Measurements from ENCODE around the gene NUDC. TPM values are rescaled to one million over a fixed set of nuclear protein-coding genes. Genes with fewer than 3 reads are reported as not detected.
A peak's percentile ranks its signal among the peaks of the same experiment; 100 is the strongest.
"Not testable (repeated sequence)": the region's sequence is repeated elsewhere in the genome, so short reads cannot be mapped to it uniquely, and the experiment has no call there.

Gene NUDC
- 89.7 and 95.5 TPM in 2 replicates for total RNA-seq (2014; rRNA removed; shearing (Covaris generic))

DNA sequence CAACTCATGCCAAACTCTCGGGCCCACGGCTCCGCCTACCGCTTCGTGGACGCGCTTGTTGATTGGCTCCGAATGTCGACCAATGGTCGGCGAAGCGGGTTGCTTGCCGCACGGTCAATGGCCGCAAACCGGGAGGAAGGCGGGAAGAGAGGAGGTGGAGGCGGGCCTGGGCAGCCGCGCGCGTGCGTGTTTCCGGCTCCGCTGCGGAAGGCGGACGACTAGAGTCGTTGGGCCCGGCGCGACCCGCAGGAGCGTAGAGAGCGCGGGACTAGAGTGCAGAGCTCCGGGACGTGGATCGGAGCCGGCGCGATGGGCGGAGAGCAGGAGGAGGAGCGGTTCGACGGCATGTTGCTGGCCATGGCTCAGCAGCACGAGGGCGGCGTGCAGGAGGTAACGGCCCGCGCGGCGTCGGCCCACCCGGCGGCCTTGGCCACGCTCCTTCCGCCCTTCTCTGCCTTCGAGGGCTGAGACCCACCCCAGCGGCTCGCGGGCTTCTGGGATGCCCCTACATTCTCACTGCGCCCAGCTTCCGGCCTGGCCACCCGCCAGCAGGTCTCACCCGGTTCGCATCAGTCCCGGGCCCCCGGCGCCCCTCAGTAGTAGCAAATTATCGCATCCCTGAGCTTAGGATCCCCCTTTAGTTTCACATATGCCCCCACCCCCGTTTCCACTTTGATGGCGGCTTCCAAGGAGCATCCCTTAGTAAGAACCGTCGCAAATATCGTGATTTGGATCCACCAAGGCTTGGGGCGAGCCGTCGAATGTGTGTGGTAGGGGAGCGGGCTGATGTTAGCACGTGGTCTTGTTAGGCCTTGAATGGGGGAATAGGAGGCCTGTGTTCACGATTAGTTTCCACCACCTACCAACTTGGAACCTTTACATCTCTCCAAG lies at the start of gene NUDC:
TSS of gene NUDC (plus strand) at position 204 of the 891 bp plus-strand sequence. CDS start at position 310, 106 bp downstream.
- peak within 1 kb of the TSS; percentile 74 for H3K4me3 ChIP-seq
- peaks cover 8% of the 10 kb centered on the region for H3K4me1 ChIP-seq
- no peaks in the 10 kb centered on the region for H3K9me3 ChIP-seq (replicated peaks)
- peak within 1 kb of the TSS; percentile 64 for H3K27ac ChIP-seq
- H3K36me3 ChIP-seq: peaks cover 32% of the 10 kb centered on the region
- DNase-seq: peak; percentile 97 to 98
- no peaks in the 10 kb centered on the region for H3K27me3 ChIP-seq

DNA sequence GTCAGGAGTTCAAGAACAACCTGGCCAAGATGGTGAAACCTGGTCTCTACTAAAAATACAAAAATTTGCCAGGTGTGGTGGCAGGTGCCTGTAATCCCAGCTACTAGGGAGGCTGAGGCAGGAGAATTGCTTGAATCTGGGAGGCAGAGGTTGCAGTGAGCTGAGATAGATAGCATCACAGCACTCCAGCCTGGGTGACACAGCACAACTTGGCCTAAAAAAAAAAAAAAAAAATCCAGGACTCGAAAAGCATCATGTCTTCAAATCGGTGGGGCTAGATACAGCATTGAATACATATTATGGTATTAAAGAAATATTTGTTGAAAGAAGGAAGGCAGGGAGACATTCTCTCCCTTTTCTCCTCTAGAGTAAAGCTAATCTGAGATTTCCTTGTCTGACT lies 48.4 kb upstream of the NUDC start:
- H3K27ac ChIP-seq; DNase-seq; H3K4me3 ChIP-seq; H3K9me3 ChIP-seq (replicated peaks); H3K4me1 ChIP-seq; H3K27me3 ChIP-seq: not testable (repeated sequence)
- peaks cover 13% of the 10 kb centered on the region for H3K36me3 ChIP-seq

DNA sequence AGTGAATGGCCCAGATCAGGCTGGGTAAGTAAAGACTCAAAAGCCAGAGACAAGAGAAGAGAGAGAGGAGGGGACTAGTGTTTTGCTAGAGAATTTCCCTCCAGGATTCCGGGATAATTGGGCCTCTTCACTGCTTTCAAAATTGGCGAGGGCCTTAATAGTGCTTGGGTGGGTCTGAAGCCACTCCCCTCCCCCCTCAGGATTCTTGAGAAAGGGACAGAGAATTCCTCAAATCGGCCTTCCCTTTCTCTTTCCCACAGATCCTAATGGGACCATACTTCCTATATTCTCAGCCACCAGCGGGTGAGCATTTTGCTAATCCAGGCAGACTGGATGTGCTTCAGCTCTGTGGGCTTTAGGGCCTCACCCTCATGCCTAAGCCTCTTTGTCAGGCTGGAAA lies 46.6 kb upstream of the NUDC start:
- H3K27me3 ChIP-seq: no peaks in the 10 kb centered on the region
- peaks cover 29% of the 10 kb centered on the region for H3K36me3 ChIP-seq
- H3K27ac ChIP-seq: no peak overlapping the region
- no peaks in the 10 kb centered on the region for H3K9me3 ChIP-seq (replicated peaks)
- no peak overlapping the region for H3K4me3 ChIP-seq
- DNase-seq: no peak
- no peaks in the 10 kb centered on the region for H3K4me1 ChIP-seq

DNA sequence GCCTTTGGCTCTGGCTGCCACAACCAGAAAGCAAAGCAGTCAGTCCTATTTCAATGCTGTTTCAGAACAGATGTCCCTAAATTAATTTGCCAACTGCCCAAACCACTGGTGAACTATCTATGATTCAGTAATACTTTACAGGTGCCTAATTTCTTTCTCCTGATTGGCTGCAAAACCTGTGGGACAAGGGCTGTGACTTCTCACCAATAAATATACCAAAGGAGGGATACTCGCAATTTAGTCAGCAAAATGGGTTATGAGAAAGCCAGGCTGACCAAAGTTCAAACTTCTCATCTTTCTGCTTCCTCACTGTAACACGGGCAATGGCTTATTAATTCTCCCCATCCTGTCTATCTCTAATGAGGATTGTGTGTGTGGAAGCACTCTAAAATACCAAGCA lies 44.2 kb upstream of the NUDC start:
- Histone ChIP-seq H3K9me3 (replicated peaks) (no peaks in the 10 kb centered on the region), H3K27ac (no peak overlapping the region), H3K4me3 (no peak overlapping the region), H3K4me1 (no peaks in the 10 kb centered on the region), H3K27me3 (no peaks in the 10 kb centered on the region), H3K36me3 (peaks cover 44% of the 10 kb centered on the region)
- DNase-seq: no peak

DNA sequence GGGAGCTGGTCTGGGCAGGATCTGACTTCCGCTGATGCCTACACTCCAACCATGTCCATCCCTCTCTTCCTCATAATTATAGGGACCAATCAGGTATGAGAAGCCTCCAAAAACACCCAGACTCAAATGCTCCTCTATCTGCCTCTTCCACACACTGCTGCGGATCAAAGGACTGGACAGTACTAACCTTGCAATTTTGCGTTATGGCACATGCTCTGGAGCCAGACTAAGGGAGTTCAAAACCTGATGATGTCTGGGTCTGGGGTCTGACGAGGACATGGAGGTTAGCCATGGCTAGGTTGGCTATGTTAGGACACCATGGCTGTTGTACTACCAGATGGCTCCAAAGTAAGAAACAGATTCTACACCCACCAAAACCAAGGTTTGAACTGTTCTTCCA lies 41.8 kb upstream of the NUDC start:
- Histone ChIP-seq H3K4me3 (no peak overlapping the region), H3K4me1 (no peaks in the 10 kb centered on the region), H3K27me3 (no peaks in the 10 kb centered on the region), H3K36me3 (peaks cover 65% of the 10 kb centered on the region), H3K9me3 (replicated peaks) (no peaks in the 10 kb centered on the region), H3K27ac (no peak overlapping the region)
- DNase-seq: no peak

DNA sequence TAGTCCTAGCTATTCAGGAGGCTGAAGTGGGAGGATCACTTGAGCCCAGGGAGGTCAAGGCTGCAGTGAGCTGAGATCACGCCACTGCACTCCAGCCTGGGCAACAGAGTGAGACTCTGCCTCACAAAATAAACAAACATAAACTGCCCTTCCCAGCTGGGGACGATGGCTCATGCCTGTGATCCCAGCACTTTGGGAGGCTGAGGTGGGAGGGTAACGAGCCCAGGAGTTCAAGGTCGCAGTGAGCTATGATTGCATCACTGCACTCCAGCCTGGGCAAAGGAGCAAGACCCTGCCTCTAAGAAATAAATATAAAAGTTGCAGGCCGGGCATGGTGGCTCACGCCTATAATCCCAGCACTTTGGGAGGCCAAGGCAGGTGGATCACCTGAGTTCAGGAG lies 39.9 kb upstream of the NUDC start:
- DNase-seq; H3K27me3 ChIP-seq; H3K9me3 ChIP-seq (replicated peaks); H3K4me1 ChIP-seq; H3K27ac ChIP-seq; H3K4me3 ChIP-seq: not testable (repeated sequence)
- peaks cover 76% of the 10 kb centered on the region for H3K36me3 ChIP-seq

DNA sequence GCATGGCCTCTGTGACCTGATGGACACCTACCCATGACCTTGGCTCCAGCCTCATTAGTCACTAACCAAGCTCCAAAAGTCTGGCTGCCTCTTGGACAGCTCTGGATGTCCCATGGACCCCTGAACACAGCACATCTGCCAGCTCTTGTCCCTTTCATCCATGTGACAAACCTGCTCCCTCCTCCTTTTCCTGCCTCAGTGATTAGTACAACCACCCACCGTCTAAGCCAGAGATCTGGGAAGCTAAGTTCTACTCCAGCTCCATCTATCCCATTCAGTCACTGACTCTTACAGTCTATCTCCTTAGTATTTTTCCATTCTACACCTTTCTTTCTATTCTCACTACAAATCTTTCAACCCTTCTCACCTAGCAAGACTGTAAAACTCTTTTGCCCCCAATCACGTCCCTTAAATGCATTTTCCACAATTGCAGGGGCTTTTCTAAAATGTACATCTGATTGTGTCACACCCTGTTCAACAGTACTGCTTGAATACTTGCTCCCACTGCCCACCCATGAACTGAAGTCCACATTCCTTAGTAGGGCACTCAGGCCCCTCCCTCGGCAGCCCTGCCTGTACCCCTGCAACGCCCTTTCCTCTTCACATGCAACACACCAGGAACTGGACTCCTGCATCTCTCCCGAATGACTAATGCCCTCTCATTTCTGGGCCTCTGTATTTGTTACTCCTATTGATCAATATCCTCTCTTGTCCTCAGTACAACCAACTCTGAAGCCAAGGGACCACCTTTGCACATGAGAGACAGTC lies 38.7 kb upstream of the NUDC start:
- DNase-seq: no peak
- no peaks in the 10 kb centered on the region for H3K9me3 ChIP-seq (replicated peaks)
- no peaks in the 10 kb centered on the region for H3K4me1 ChIP-seq
- H3K4me3 ChIP-seq: no peak overlapping the region
- peaks cover 71% of the 10 kb centered on the region for H3K36me3 ChIP-seq
- H3K27me3 ChIP-seq: no peaks in the 10 kb centered on the region
- no peak overlapping the region for H3K27ac ChIP-seq

DNA sequence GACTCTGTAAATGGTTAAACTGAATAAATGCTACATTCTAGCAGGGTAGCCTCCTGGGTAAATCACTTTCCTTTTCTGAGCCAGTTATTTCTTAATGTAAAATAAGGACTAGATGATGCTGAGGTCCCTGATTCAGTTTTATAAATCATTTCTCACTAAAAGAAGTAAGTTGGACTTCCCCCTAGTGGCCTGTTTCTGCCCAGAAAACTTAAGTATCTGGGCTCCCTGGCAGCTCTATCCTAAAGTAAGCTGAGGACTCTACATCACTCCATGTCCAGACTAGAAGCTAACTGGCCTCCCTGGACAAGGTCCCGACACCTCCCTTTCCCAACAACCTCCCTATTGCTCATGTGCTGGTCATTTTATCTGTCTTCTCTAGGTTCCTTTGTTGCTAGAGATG lies 34.4 kb upstream of the NUDC start:
- peak in 1 of 2 experiments; percentile 38 for DNase-seq
- H3K36me3 ChIP-seq: peaks cover 53% of the 10 kb centered on the region

DNA sequence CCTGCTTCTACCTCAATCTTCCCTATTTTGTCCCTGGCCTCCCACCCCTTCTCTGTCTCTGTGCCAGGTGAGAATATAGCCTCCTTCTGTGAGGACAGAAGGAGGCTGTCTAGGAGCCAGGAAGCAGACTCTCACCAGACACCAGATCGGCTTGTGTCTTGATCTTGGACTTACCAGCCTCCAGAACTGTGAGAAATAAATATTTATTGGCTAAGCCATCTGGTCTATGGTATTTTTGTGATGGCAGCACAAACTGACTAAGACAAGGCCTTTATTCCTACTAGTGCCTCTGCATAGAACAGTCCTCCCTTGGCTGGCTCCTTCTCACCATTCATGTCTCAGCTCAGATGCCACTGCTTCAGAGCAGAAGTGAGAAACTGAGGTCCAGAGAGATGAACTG lies 33.3 kb upstream of the NUDC start:
- H3K36me3 ChIP-seq: peaks cover 52% of the 10 kb centered on the region
- no peak overlapping the region for H3K27ac ChIP-seq
- peaks cover 7% of the 10 kb centered on the region; the same call in 1 of the 2 replicates for H3K4me1 ChIP-seq
- H3K9me3 ChIP-seq (replicated peaks): no peaks in the 10 kb centered on the region
- DNase-seq: no peak
- H3K27me3 ChIP-seq: no peaks in the 10 kb centered on the region
- no peak overlapping the region for H3K4me3 ChIP-seq

More for the DNA sequence above, 34.4 kb upstream of the NUDC start:
- H3K27ac ChIP-seq: no peak overlapping the region
- H3K4me1 ChIP-seq: peaks cover 7% of the 10 kb centered on the region; the same call in 1 of the 2 replicates
- H3K4me3 ChIP-seq: no peak overlapping the region
- no peaks in the 10 kb centered on the region for H3K9me3 ChIP-seq (replicated peaks)
- H3K27me3 ChIP-seq: no peaks in the 10 kb centered on the region

DNA sequence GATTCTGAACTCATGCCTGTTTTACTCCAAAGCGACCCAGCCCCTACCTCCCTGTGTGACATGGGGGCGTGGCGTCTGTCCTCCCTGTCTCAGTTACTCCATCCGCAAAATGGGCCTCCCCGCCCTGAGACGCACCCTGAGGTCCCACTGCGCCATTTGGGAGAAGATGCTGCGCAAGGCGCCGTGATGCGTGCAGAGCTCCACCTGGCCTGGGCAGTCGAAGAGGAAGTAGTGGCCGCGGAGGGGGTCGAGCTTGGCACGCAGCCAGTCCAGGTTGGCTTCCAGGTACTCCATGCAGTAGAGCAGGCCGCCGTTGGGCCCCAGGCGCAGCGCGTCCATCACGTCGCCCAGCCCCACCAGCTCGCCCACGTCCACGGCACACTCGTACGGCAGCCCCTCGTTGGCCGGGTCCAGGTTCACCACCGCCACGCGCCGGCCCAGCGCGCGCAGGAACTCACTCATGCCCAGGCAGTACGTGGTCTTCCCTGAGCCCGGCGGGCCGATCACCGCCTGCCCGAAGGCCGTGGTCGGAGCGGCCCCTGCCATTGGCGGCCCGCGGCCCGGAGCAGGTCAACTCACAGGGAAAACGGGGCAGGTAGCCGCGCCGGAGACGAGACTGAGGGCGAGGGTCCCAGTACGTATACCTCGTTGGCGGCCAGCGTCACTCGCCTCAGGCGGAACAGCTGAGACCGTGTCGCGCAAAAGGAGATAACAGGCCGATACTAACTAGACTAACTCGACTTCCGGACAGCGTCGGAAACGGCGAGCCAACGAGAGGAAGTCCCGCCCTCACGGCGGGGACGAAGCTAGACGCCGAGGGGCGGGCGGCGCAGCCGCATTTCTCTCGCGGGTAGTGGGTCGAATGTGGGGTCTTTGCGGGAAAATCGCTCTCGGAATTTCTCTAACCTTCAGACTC lies 31.7 kb upstream of the NUDC start, which contains the start of gene GPN2:
TSS of gene GPN2 (minus strand) at position 733 of the 916 bp plus-strand sequence. CDS start at position 546, 187 bp downstream.
- Histone ChIP-seq H3K4me1 (peaks cover 7% of the 10 kb centered on the region; the same call in 1 of the 2 replicates), H3K9me3 (replicated peaks) (no peaks in the 10 kb centered on the region), H3K27me3 (no peaks in the 10 kb centered on the region), H3K36me3 (peaks cover 49% of the 10 kb centered on the region), H3K4me3 (peak within 1 kb of the TSS; percentile 88), H3K27ac (peak within 1 kb of the TSS; percentile 90)
- DNase-seq: peak; percentile 87 to 91

DNA sequence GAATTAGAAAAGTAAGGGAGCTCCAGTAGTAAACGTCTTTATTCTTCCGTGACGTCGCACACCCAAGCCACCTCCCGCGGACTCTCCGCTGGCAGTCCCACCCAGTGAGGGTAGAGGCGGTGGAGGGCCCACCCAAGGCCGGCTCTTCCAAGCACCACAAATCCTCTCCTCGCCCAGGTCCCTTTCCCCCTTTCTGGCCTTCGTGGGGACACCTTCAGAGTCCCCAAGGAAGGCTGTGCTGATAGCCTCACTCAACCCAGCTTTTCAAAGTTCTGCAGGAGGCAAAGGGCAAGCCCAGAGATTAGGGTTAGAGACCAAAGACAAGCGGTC lies 31.1 kb upstream of the NUDC start:
- Histone ChIP-seq H3K36me3 (peaks cover 47% of the 10 kb centered on the region), H3K9me3 (replicated peaks) (no peaks in the 10 kb centered on the region), H3K27ac (peak overlapping the region; percentile 90), H3K4me1 (peaks cover 7% of the 10 kb centered on the region; the same call in 1 of the 2 replicates), H3K27me3 (no peaks in the 10 kb centered on the region), H3K4me3 (peak overlapping the region; percentile 88)
- no peak for DNase-seq

DNA sequence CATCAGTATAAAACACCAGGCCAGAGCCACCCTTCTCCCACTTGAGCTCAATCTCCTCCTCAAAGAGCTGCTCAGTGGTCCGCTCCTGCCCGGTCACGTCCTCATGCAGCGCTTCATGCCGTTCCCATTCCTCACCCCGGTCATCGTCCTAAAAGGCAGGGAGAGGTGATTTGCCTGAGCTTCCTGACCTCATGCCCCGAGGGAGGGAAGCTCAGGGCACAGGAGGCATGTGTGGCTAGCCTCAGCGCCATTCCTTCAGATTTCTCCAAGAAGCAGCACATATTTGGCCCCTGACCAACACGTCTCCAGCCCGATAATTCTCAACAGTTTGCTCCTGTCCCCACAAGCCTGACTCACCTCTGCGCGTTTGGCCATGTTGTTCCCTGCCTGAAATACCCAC lies 27.3 kb upstream of the NUDC start:
- Histone ChIP-seq H3K36me3 (peaks cover 29% of the 10 kb centered on the region), H3K27ac (no peak overlapping the region), H3K27me3 (no peaks in the 10 kb centered on the region), H3K4me3 (no peak overlapping the region), H3K4me1 (peaks cover 8% of the 10 kb centered on the region; the same call in 1 of the 2 replicates), H3K9me3 (replicated peaks) (no peaks in the 10 kb centered on the region)
- DNase-seq: no peak

DNA sequence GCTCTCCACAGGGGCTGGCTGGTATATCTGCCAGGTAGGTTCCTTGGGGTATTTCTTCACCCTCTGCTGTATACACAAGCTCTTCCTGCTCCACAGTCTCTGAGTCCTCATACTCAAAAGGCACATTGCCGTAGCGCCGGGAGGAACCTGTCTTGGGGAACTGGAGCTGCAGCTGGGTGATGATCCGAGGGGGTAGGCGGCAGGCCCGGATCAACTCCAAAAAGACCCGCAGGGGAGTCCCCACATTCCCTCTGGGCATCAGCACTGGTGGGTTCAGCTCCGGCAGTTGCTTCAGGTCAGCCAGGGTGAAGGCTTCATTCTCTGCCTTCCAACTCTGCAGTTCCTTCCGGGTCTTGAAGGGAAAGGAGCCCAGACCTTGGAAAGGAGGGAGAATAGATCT lies 24.2 kb upstream of the NUDC start:
- H3K36me3 ChIP-seq: peaks cover 25% of the 10 kb centered on the region
- no peaks in the 10 kb centered on the region for H3K9me3 ChIP-seq (replicated peaks)
- H3K4me3 ChIP-seq: no peak overlapping the region
- peaks cover 11% of the 10 kb centered on the region for H3K4me1 ChIP-seq
- no peaks in the 10 kb centered on the region for H3K27me3 ChIP-seq
- no peak for DNase-seq
- no peak overlapping the region for H3K27ac ChIP-seq

Measured in SJCRH30 (cell line).